ENCODE results near the gene SLC41A3.

GRCh38 chr3:126008219-126008618 is 75.7 kb downstream of the SLC41A3 start:
- no peak for TF ChIP-seq KDM1A (IDR thresholded peaks at IDR 0.05; ENCODE audit: low read depth)
- TF ChIP-seq CTCF (IDR thresholded peaks at IDR 0.05), result no peak
- TF ChIP-seq EP300 (IDR thresholded peaks at IDR 0.05), result no peak
- TF ChIP-seq POLR2A (IDR thresholded peaks at IDR 0.05; ENCODE audit: low read length), result no peak
- no peak for TF ChIP-seq REST (IDR thresholded peaks at IDR 0.05)
- TF ChIP-seq JUNB (IDR thresholded peaks at IDR 0.05), result no peak
- TF ChIP-seq CEBPB (IDR thresholded peaks at IDR 0.05), result no peak
- TF ChIP-seq PHF8 (IDR thresholded peaks at IDR 0.05; ENCODE audit: borderline replicate concordance, low read depth), result no peak
- TF ChIP-seq USF2 (IDR thresholded peaks at IDR 0.05), result no peak
- no peak for TF ChIP-seq E2F6 (IDR thresholded peaks at IDR 0.05; ENCODE audit: borderline replicate concordance, low read depth)
- no peak for TF ChIP-seq CHD2 (IDR thresholded peaks at IDR 0.05; ENCODE audit: low read length, partially characterized antibody)
- no peak for TF ChIP-seq NR3C1 (IDR thresholded peaks at IDR 0.05)
- no peak for TF ChIP-seq TP53 (CRISPR knock-in tag; IDR thresholded peaks at IDR 0.05)
